ENCODE data around the gene RAB3GAP2.

DNA sequence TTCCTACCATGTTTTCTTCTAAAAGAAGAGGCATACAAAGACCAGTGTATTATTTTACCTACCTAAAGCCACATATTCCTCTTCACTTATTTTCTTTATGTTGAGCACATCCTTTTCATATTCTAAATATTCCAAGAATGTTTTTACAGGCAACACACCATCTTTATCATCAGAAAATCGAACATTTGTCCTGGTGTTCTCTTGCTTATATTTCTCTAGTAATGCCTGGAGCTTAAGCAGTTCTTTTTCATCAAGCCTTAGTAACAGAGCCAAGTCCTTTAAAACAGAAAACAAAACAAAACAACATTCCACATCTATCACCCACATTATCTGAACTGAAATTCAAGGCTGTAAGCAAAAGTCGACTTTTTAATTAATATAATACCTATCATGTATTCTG lies 89.6 kb downstream of the RAB3GAP2 start:
- TF ChIP-seq, protein P1, sequence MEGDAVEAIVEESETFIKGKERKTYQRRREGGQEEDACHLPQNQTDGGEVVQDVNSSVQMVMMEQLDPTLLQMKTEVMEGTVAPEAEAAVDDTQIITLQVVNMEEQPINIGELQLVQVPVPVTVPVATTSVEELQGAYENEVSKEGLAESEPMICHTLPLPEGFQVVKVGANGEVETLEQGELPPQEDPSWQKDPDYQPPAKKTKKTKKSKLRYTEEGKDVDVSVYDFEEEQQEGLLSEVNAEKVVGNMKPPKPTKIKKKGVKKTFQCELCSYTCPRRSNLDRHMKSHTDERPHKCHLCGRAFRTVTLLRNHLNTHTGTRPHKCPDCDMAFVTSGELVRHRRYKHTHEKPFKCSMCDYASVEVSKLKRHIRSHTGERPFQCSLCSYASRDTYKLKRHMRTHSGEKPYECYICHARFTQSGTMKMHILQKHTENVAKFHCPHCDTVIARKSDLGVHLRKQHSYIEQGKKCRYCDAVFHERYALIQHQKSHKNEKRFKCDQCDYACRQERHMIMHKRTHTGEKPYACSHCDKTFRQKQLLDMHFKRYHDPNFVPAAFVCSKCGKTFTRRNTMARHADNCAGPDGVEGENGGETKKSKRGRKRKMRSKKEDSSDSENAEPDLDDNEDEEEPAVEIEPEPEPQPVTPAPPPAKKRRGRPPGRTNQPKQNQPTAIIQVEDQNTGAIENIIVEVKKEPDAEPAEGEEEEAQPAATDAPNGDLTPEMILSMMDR (IDR thresholded peaks at IDR 0.05), result no peak
- TF ChIP-seq POLR2A (IDR thresholded peaks at IDR 0.05), result no peak

All from thyroid gland (tissue), 4 donors.